IMR-90 (cell line): ENCODE data around the gene KCNK4. TPM values are rescaled to one million over a fixed set of nuclear protein-coding genes. Genes with fewer than 3 reads are reported as not detected.

Source experiments
- ATAC-seq: fragments of 200-7000 bp; cut with Tn5 transposase; 2 replicates; pipeline ENCODE4 v1.9.1; 2020; ENCODE audit warnings: low read depth, mild to moderate bottlenecking, moderate library complexity
- BruUV-seq: library from RNA; stranded (reverse); fragments of 400-500 nt; replicated peaks from 2 replicates; lab custom pipeline; 2021; lab: Mats Ljungman, UMichigan
- CTCF ChIA-PET: fragments of 300-600 bp; formaldehyde crosslinking; extraction: SDS; loops from one replicate; lab custom pipeline; 2021; ENCODE audit warnings: antibody characterized with exemption; lab: Yijun Ruan, JAX
- POLR2A ChIA-PET: fragments of 300-600 bp; sonication (Branson Sonifier 250); formaldehyde crosslinking; loops from one replicate; lab custom pipeline; 2022; ENCODE audit warnings: antibody characterized with exemption; ENCODE audit not compliant: unreplicated experiment; lab: Charles Lee
- DNase-seq: peaks from one replicate; pipeline ENCODE4 v3.0.0; 2013
- H2AFZ ChIP-seq: replicated peaks from 2 replicates; pipeline ENCODE3; 2013; ENCODE audit warnings: low read length, mild to moderate bottlenecking; ENCODE audit not compliant: poor library complexity
- H2AK5ac ChIP-seq: 2 replicates; pipeline ENCODE4 v1.6.1; 2013; ENCODE audit warnings: low read depth, low read length, inconsistent platforms
- H2AK9ac ChIP-seq: replicated peaks from 2 replicates; pipeline ENCODE3; 2013; ENCODE audit warnings: mild to moderate bottlenecking, low read depth, low read length, moderate library complexity; ENCODE audit not compliant: poor library complexity
- H2BK120ac ChIP-seq: 2 replicates; pipeline ENCODE4 v1.6.1; 2013; ENCODE audit warnings: low read depth, low read length, inconsistent platforms
- H2BK15ac ChIP-seq: 3 replicates; pipeline ENCODE4 v1.6.1; 2013; ENCODE audit warnings: low read depth, low read length, inconsistent platforms
- H2BK20ac ChIP-seq: 2 replicates; pipeline ENCODE4 v1.6.1; 2013; ENCODE audit warnings: low read depth, mild to moderate bottlenecking, inconsistent platforms, low read length, moderate library complexity
- H2BK5ac ChIP-seq: 2 replicates; pipeline ENCODE4 v1.6.1; 2013; ENCODE audit warnings: mild to moderate bottlenecking, low read depth, low read length, inconsistent platforms; ENCODE audit not compliant: poor library complexity, severe bottlenecking
- H3K14ac ChIP-seq: replicated peaks from 2 replicates; pipeline ENCODE4 v1.6.1; 2013; ENCODE audit warnings: low read depth, low read length, inconsistent platforms
- H3K18ac ChIP-seq: 2 replicates; pipeline ENCODE4 v1.6.1; 2013; ENCODE audit warnings: low read depth, low read length, control low read depth
- H3K23ac ChIP-seq: 2 replicates; pipeline ENCODE4 v1.6.1; 2013; ENCODE audit warnings: low read depth, low read length, inconsistent platforms
- H3K27ac ChIP-seq: 2 replicates; pipeline ENCODE4 v1.5.1; 2013; ENCODE audit warnings: mild to moderate bottlenecking, control low read depth, low read length; ENCODE audit not compliant: insufficient read depth
- H3K27me3 ChIP-seq: 2 replicates; pipeline ENCODE4 v1.6.1; 2013; ENCODE audit warnings: low read length; ENCODE audit not compliant: control insufficient read depth, insufficient read depth
- H3K36me3 ChIP-seq: 2 replicates; pipeline ENCODE4 v1.6.1; 2013; ENCODE audit warnings: low read length, mixed read lengths; ENCODE audit not compliant: control insufficient read depth, insufficient read depth
- H3K4ac ChIP-seq: 2 replicates; pipeline ENCODE4 v1.6.1; 2013; ENCODE audit warnings: low read depth, low read length, inconsistent platforms
- H3K4me1 ChIP-seq: 2 replicates; pipeline ENCODE4 v1.6.1; 2013; ENCODE audit warnings: low read length, mixed read lengths; ENCODE audit not compliant: control insufficient read depth, insufficient read depth
- H3K4me2 ChIP-seq: 2 replicates; pipeline ENCODE4 v1.6.1; 2013; ENCODE audit warnings: low read depth, mild to moderate bottlenecking, control low read depth, low read length, moderate library complexity
- H3K4me3 ChIP-seq: 2 replicates; pipeline ENCODE4 v1.5.1; 2013; ENCODE audit warnings: low read depth, mild to moderate bottlenecking, control low read depth, low read length, moderate library complexity; ENCODE audit not compliant: insufficient read depth
- H3K56ac ChIP-seq: 2 replicates; pipeline ENCODE4 v1.6.1; 2013; ENCODE audit warnings: low read length, inconsistent platforms; ENCODE audit not compliant: insufficient read depth; ENCODE audit errors: extremely low read depth
- H3K79me1 ChIP-seq, 2 experiments: 2 replicates each; pipeline ENCODE4 v1.6.1; 2013; ENCODE audit warnings: low read length in 2 of 2, inconsistent platforms in 1 of 2, low read depth in 1 of 2
- H3K9ac ChIP-seq: 2 replicates; pipeline ENCODE4 v1.6.1; 2013; ENCODE audit warnings: low read depth, low read length, control low read depth
- H3K9me1 ChIP-seq: 2 replicates; pipeline ENCODE4 v1.6.1; 2013; ENCODE audit warnings: low read length, inconsistent platforms; ENCODE audit not compliant: insufficient read depth
- H3K9me3 ChIP-seq: 2 replicates; pipeline ENCODE4 v1.6.1; 2013; ENCODE audit warnings: low read length; ENCODE audit not compliant: control insufficient read depth, insufficient read depth
- H4K20me1 ChIP-seq: 2 replicates; pipeline ENCODE4 v1.6.1; 2013; ENCODE audit warnings: low read length, inconsistent platforms; ENCODE audit not compliant: insufficient read depth
- H4K5ac ChIP-seq: 2 replicates; pipeline ENCODE4 v1.6.1; 2013; ENCODE audit warnings: mild to moderate bottlenecking, low read depth, low read length, control low read depth
- H4K8ac ChIP-seq, 2 experiments: 2 replicates each; pipeline ENCODE4 v1.6.1; 2013; ENCODE audit warnings: low read depth in 2 of 2, low read length in 2 of 2, control low read depth in 1 of 2, inconsistent platforms in 1 of 2
- H4K91ac ChIP-seq: 2 replicates; pipeline ENCODE4 v1.6.1; 2013; ENCODE audit warnings: low read depth, low read length, inconsistent platforms; ENCODE audit not compliant: insufficient read depth
- CEBPB ChIP-seq: IDR thresholded peaks from 2 replicates; pipeline ENCODE4 v1.6.1; 2012; ENCODE audit warnings: low read depth, low read length, improper control_type of control experiment
- CHD1 ChIP-seq: IDR thresholded peaks from 2 replicates; pipeline ENCODE4 v1.6.1; 2012; ENCODE audit warnings: low read depth, low read length, improper control_type of control experiment
- FOS ChIP-seq: fragments of 150-350 bp; IDR thresholded peaks from 2 replicates; pipeline ENCODE4 v1.6.1; 2016; ENCODE audit warnings: low read depth, low read length
- MAFK ChIP-seq: IDR thresholded peaks from 2 replicates; pipeline ENCODE4 v1.6.1; 2012; ENCODE audit warnings: low read depth, low read length, improper control_type of control experiment
- MXI1 ChIP-seq: IDR thresholded peaks from 2 replicates; pipeline ENCODE4 v1.6.1; 2012; ENCODE audit warnings: low read depth, mild to moderate bottlenecking, low read length, moderate library complexity, borderline replicate concordance
- RCOR1 ChIP-seq: IDR thresholded peaks from 2 replicates; pipeline ENCODE4 v1.6.1; 2012; ENCODE audit warnings: mild to moderate bottlenecking, low read length, improper control_type of control experiment; ENCODE audit not compliant: insufficient replicate concordance
- RFX5 ChIP-seq: IDR thresholded peaks from 2 replicates; pipeline ENCODE4 v1.8.0; 2012; ENCODE audit warnings: low read depth, mild to moderate bottlenecking, low read length, moderate library complexity
- SMC3 ChIP-seq: fragments of 150-350 bp; IDR thresholded peaks from 2 replicates; pipeline ENCODE4 v1.6.1; 2016; ENCODE audit warnings: low read depth, mild to moderate bottlenecking, antibody characterized with exemption, low read length, moderate library complexity
- USF2 ChIP-seq: fragments of 150-350 bp; IDR thresholded peaks from 2 replicates; pipeline ENCODE4 v1.6.1; 2017; ENCODE audit warnings: mild to moderate bottlenecking, antibody characterized with exemption, low read length, low read depth
- WGBS, 2 experiments: methylation state at CpG; one replicate each; pipeline versions ENCODE4 v1.1.5 to v1.1.7; 2013; ENCODE audit warnings: missing lambda C conversion rate in 2 of 2; ENCODE audit not compliant: insufficient read length in 1 of 2; ENCODE audit errors: extremely low coverage in 2 of 2; 5-methylcytosine and 5-hydroxymethylcytosine counted together
- dilution Hi-C: fragments of 300-500 bp; cut with HindIII; formaldehyde crosslinking; loops from one replicate; pipeline ENCODE4 v1.14.3; 2018; ENCODE audit warnings: low sequenced_read_pairs; ENCODE audit not compliant: unreplicated experiment
- in situ Hi-C: fragments of 300-500 bp; cut with MboI; formaldehyde crosslinking; loops from 3 replicates; pipeline ENCODE4 v1.14.3; 2019; ENCODE audit warnings: low sequenced_read_pairs, inconsistent platforms, mixed read lengths
- intact Hi-C: fragments of 100-400 bp; cut with micrococcal nuclease; formaldehyde crosslinking; loops from 2 replicates; pipeline ENCODE4 v1.10.0; 2022
- polyA plus RNA-seq, 3 experiments: library from polyadenylated mRNA; depleted of rRNA; stranded (reverse); fragments of >200 nt; gene quantifications; 2 replicates each; pipeline ENCODE4 v1.2.3, GENCODE V29; 2012; ENCODE audit warnings: low replicate concordance in 1 of 3
- total RNA-seq: library from RNA; depleted of rRNA; stranded (reverse); fragments of >200 nt; gene quantifications from 2 replicates; pipeline ENCODE4 v1.2.3, GENCODE V29; 2012
- TF ChIP-seq, protein P1 (sequence below): conservative IDR thresholded peaks from 2 replicates; pipeline ENCODE4 v1.5.1; 2012; ENCODE audit warnings: mild to moderate bottlenecking, low read depth, low read length, improper control_type of control experiment

KCNK4 gene
- total and polyA plus RNA-seq, 2 of the 4 experiments (the other 2 are of a cell fraction) = not detected

DNA sequence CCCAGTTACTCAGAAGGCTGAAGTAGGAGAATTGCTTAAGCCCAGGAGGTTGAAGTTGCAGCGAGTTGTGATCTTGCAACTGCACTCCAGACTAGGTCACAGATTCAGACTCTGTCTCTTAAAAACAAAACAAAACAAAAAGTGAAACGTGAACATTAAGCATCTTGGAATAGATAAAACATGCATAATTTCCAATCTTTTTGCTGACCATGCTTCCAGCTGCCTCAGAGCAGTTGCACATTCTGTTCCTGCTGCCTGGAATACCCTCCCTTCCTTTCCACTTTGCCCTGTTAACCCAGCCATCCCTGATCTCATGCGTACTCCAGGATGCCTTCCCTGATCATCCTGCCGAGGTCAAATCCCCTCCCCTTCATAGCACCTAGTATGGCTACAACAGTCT is 48.2 kb downstream of the KCNK4 start:
- Histone ChIP-seq H3K9ac (no peak overlapping the region), H3K79me1 (no peaks in the 10 kb centered on the region), H2BK20ac (no peak overlapping the region), H3K18ac (no peak overlapping the region), H4K5ac (no peak overlapping the region), H2AK5ac (no peak overlapping the region), H3K9me1 (peaks cover 3% of the 10 kb centered on the region; the same call in 1 of the 2 replicates), H2BK120ac (no peak overlapping the region), H3K4me2 (no peak overlapping the region), H3K27ac (no peak overlapping the region), H3K9me3 (no peaks in the 10 kb centered on the region), H2BK5ac (no peak overlapping the region), H3K14ac (no peak overlapping the region), H3K4me3 (no peak overlapping the region), H4K91ac (no peak overlapping the region), H3K4ac (no peak overlapping the region; the same call in 1 of the 2 replicates), H3K4me1 (peaks cover 6% of the 10 kb centered on the region), H2AFZ (peak overlapping the region; percentile 63), H3K36me3 (no peaks in the 10 kb centered on the region), H2BK15ac (no peak overlapping the region), H4K20me1 (0 out of 2 replicates have a peak, but pooled peaks cover 3% of the 10 kb centered on the region), H3K56ac (no peak overlapping the region), H2AK9ac (no peak overlapping the region), H4K8ac (no peak overlapping the region), H3K23ac (no peak overlapping the region), H3K27me3 (peaks cover 9% of the 10 kb centered on the region; the same call in 1 of the 2 replicates)
- POLR2A ChIA-PET = no interaction called here
- in situ Hi-C loops = no loop called here
- WGBS, 2 experiments = no CpG with 5 or more reads among the region's 4 CpGs
- dilution Hi-C loops = no loop called here
- TF ChIP-seq MAFK = no peak
- TF ChIP-seq RFX5 = no peak
- no peak for TF ChIP-seq RCOR1
- TF ChIP-seq SMC3 = no peak
- no peak for TF ChIP-seq FOS
- TF ChIP-seq, protein P1, sequence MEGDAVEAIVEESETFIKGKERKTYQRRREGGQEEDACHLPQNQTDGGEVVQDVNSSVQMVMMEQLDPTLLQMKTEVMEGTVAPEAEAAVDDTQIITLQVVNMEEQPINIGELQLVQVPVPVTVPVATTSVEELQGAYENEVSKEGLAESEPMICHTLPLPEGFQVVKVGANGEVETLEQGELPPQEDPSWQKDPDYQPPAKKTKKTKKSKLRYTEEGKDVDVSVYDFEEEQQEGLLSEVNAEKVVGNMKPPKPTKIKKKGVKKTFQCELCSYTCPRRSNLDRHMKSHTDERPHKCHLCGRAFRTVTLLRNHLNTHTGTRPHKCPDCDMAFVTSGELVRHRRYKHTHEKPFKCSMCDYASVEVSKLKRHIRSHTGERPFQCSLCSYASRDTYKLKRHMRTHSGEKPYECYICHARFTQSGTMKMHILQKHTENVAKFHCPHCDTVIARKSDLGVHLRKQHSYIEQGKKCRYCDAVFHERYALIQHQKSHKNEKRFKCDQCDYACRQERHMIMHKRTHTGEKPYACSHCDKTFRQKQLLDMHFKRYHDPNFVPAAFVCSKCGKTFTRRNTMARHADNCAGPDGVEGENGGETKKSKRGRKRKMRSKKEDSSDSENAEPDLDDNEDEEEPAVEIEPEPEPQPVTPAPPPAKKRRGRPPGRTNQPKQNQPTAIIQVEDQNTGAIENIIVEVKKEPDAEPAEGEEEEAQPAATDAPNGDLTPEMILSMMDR = no peak
- TF ChIP-seq USF2 = no peak
- TF ChIP-seq MXI1 = no peak
- TF ChIP-seq CEBPB = no peak
- no peak for TF ChIP-seq CHD1
- intact Hi-C loops = no loop called here
- ATAC-seq = no peak
- DNase-seq = no peak
- BruUV-seq = no TSS peak
- CTCF ChIA-PET = no interaction called here
